Measurements from ENCODE around the gene ABI3BP.
A peak's percentile ranks its signal among the peaks of the same experiment; 100 is the strongest.

Gene ABI3BP

DNA sequence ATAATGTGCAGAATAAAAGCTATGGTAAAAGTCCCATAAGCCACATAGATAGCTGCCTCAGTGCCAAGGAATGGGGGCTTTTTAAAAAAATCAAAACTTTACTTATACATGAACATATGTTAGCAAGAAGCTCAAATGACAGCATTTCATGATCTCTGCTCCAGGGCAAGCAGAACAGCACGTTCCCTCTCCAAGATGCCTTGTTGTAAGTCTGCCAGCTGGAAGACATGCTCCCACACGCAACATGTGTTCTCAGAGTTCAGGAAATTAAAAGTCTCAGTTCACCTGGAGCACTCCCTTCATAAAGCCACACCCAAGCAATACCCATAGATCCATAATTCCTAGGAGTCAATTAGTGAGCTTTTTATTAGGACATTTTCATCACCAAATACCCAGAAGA lies 52.2 kb downstream of the ABI3BP start:
- DNase-seq (ENCODE audit: low spot score), result no peak

- DNase-seq (ENCODE audit: low spot score), result no peak
Observed at GRCh38 chr3:100936931-100937330, 56.3 kb downstream of the ABI3BP start.

DNA sequence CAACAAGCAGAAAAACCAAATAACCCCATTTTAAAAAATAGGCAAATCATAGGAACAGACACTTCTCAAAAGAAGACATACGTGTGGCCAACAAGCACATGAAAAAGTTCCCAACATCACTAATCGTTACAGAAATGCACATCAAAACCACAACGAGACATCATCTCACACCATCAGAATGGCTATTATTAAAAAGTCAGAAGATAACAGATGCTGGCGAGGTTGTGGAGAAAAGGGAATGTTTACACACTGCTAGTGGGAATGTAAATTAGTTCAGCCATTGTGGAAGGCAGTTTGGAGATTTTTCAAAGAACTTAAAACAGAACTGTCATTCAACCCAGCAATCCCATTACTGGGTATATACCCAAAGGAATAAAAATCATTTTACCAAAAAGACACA lies 60.7 kb downstream of the ABI3BP start:
- no peak for DNase-seq (ENCODE audit: low spot score)

- DNase-seq (ENCODE audit: low spot score), result no peak
Observed at GRCh38 chr3:100928638-100929428, 64.4 kb downstream of the ABI3BP start.

DNA sequence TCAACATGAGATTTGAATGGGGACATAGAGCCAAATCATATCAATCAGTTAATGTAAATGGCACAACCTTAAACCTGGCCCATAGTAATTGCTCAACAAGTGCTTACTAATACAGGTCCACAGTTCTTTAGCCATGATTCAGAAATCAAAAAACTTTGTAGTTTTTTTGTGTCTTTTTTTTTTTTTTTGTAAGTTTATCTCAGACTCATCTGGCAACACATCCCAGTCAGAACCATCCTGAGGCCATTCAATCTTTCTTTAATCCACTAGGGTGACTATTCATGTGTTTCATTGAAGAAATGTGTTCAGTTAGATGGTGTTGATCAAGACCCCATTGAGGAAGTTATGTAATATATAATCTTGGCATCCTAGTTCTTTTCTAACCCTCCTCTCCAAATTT lies 65.4 kb downstream of the ABI3BP start:
- DNase-seq (ENCODE audit: low spot score), result no peak

DNA sequence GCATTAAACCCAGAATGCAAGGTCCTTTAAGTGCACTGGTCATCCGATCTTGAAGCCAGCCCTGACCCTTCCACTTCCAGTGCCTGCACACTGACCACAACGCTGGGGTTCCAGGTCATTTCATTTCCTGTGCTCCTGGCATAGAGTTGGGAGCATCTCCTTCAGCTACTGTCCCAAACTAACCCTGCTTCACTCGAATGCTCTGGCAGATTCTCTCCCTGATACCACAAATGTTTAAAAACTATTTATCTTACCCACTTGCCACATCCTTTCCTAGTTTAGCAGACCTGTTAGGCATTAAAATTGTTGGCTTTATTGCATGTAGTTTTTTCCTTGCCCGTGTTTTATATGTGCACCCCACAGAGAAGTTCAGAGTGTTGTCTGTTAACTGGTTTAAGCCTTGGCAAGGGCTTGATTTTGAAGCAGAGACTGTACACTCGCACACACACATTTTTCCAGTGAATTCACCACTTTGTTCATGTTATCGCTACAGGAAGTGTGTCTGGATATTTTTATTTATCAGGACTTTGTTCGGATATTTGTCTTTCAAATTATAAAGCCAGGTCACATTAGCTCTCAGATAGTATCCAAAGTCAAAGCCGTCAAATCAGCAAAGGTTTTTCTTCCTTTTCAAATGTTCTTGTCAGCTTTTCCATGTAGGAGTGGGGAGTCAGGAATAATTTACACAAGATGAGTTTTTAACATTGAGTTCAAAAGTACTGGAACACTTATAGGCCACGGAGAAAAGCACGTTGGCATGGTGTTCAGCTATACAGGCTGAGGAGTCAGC lies 77.3 kb downstream of the ABI3BP start:
- no peak for DNase-seq (ENCODE audit: low spot score)

- no peak for DNase-seq (ENCODE audit: low spot score)
Observed at GRCh38 chr3:100913870-100914648, 79.2 kb downstream of the ABI3BP start.

DNA sequence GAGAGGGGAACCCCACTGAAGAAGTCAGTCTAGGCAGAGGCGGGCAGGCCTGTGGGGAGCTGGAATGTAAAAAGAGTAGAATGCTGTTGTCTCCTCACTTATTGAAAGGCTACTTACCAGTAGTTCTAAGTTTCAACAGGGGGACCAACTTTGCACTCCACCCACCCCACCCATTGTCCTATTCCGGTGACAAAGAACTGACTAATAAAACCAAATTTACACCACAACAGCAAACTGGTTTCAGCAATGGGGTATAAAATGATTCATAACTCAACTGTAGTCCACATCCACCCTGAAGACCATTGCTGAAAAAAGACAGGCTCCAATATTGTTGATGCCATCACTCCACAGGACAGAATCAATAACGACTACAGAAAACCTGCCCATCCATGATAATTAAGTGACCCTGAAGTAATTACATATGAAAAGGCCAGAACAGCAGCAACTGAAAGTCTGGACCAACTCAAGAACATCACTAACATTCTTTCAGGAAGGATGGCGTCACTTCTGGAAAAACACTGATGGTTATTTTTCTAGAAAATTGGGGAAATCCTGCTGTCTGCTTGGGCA lies 80.2 kb downstream of the ABI3BP start:
- DNase-seq (ENCODE audit: low spot score), result no peak

DNA sequence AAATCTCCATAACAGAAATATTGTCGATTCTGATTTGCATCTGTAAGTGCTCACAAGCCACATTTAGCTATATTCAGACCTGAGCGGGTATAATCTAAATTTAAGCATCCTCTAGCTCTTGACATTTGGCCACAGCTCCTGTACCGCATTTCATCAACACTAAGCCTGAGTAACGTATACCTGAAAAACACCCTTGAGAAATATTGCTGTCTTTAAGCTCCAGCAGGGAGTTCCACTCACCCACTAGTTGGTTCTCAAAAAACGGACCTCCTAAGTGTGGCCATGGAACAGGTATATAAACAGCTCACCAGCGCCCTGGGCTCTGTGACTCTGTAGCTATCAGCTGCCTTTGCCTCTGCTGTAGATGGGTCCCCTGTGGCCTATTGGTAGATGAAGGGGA lies 80.7 kb downstream of the ABI3BP start:
- no peak for DNase-seq (ENCODE audit: low spot score)

DNA sequence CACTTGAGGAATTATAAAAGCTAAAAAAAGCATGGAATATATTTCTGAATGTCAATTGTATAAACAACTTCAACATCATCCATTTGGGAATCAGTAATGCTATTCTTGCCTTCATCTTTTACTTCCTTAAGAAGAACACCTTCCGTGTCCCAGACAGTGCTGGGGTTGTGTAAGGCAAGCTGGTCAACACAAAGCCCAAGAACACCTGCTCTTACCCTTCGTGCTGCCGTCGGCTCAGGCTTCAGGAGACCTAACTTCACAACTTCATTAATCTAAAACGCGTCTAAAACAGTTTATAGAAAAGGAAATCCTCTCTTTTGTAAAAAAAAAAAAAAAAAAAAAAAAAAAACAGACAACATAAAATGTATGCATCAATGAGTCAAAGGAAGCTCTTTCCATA lies 81.3 kb downstream of the ABI3BP start:
- no peak for DNase-seq (ENCODE audit: low spot score)

- no peak for DNase-seq (ENCODE audit: low spot score)
Observed at GRCh38 chr3:100910986-100911385, 82.2 kb downstream of the ABI3BP start.

GRCh38 chr3:100902572-100902971 lies 90.6 kb downstream of the ABI3BP start:
- DNase-seq (ENCODE audit: low spot score), result no peak

- no peak for DNase-seq (ENCODE audit: low spot score)
Observed at GRCh38 chr3:100900671-100901335, 92.4 kb downstream of the ABI3BP start.

DNA sequence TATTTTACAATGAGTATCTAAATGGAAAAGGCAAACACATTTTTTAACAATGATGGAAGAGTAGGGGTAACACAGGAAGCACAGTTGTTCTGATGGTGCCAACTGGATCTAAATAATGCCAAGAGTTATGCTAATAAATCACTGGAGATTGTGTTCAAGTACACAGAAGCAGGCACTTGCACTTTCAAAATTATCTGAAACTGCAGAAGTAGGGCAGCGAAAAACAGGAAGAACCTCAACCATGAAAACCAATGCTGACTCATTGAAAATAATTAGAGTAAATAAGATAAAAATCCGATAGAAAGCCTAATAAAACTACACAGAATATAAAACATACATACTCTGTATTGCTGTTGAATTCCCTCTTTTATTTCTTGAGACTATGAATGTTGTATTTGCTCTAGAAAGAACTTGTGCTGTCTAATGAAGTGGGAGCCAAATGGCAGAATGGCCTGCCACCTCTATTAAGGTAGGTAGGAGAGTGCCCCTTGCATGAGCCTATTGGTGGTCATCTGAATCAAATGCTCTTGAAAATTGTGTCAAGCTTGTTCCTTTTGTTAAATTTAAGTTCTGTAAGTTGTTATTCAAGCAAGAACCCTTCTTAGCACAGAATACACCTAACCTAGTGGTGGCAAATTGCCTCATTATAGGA lies 93.7 kb downstream of the ABI3BP start:
- no peak for DNase-seq (ENCODE audit: low spot score)

DNA sequence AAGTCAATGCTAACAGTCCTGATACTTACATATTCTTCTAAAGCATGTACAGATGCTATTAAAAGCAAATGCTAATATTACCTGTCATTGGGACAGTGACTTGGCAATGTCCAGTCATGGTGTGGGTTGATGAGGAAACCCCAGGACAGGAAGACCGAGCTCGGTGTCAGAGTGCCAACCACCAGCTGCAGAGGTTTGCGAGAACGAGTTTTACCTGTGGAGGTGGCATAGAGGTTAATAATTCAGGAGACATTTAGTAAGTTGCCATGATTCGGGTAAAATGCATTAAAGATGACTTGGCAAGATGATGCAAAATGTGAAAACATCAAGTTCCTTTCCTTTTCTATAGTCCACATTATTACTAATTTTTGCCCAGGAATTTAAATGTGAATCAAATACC lies 94.5 kb downstream of the ABI3BP start:
- DNase-seq (ENCODE audit: low spot score), result no peak

- no peak for DNase-seq (ENCODE audit: low spot score)
Observed at GRCh38 chr3:100896994-100897393, 96.2 kb downstream of the ABI3BP start.

- peak; percentile 4 for DNase-seq (ENCODE audit: low spot score)
Observed at GRCh38 chr3:100893590-100893989, 99.6 kb downstream of the ABI3BP start.

DNA sequence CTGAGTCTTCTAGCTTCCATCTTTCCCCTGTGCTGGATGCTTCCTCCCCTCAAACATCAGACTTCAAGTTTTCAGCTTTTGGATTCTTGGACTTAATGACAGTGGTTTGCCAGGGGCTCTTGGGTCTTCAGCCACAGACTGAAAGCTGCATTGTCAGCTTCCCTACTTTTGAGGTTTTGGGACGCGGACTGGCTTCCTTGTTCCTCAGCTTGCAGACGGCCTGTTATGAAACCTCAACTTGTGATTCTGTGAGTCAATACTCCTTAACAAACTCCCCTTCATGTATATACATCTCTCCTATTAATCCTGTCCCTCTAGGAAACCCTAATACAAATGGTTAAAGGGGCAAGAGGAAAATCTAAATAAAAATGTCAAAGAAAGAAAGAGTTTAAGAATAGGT lies 100.1 kb downstream of the ABI3BP start:
- no peak for DNase-seq (ENCODE audit: low spot score)

DNA sequence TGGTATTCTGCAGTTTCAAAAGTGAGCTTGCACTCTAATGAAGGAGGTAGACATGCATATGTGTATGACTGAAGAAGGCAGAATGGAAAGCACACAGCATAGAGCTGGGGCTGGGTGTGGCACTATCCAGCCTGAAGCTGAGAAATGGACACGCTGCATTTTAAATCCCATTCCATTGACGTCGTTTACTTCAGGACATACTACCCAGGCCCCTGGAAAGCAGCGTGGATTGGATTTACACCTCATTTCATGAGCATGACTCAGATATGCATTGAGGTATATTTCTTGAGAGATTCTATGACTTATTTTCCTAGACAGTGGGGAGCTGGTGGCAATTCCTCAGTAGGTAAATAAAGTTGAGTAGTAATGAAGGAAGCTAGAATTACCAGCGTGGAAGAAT lies 101.4 kb downstream of the ABI3BP start:
- DNase-seq (ENCODE audit: low spot score), result no peak

GRCh38 chr3:100891033-100891432 lies 102.2 kb downstream of the ABI3BP start:
- DNase-seq (ENCODE audit: low spot score), result no peak

- no peak for DNase-seq (ENCODE audit: low spot score)
Observed at GRCh38 chr3:100888881-100889280, 104.3 kb downstream of the ABI3BP start.
